Liver (tissue), 9 donors: Measurements from ENCODE around the gene WDFY3. TPM values are rescaled to one million over a fixed set of nuclear protein-coding genes. Genes with fewer than 3 reads are reported as not detected.

ENCODE experiments used
- DNase-seq: peaks from one replicate; pipeline ENCODE4 v3.0.0-alpha.2; 2017; ENCODE audit warnings: low spot score
- H3K27ac ChIP-seq, 2 donors: one replicate each; pipeline ENCODE4 v1.7.0; 2013; ENCODE audit warnings: inconsistent platforms in 2 of 2, low read length in 2 of 2, control low read depth in 1 of 2, low read depth in 1 of 2, mild to moderate bottlenecking in 1 of 2
- H3K27me3 ChIP-seq, 4 donors: one replicate each; pipeline versions ENCODE4 v1.6.1 to v1.7.0; 2013; ENCODE audit warnings: low read length in 3 of 4, inconsistent platforms in 1 of 4, mild to moderate bottlenecking in 1 of 4, moderate library complexity in 1 of 4; ENCODE audit not compliant: control insufficient read depth in 4 of 4, insufficient read depth in 4 of 4
- H3K36me3 ChIP-seq, 4 donors: one replicate each; pipeline versions ENCODE4 v1.6.1 to v1.7.0; 2013; ENCODE audit warnings: low read length in 3 of 4, mild to moderate bottlenecking in 3 of 4, low read depth in 1 of 4, moderate library complexity in 1 of 4; ENCODE audit not compliant: control insufficient read depth in 4 of 4, insufficient read depth in 3 of 4
- H3K4me1 ChIP-seq, 4 donors: one replicate each; pipeline versions ENCODE4 v1.6.1 to v1.7.0; 2013; ENCODE audit warnings: low read length in 3 of 4, mild to moderate bottlenecking in 3 of 4, moderate library complexity in 1 of 4; ENCODE audit not compliant: control insufficient read depth in 4 of 4, insufficient read depth in 4 of 4
- H3K4me3 ChIP-seq, 3 donors: one replicate each; pipeline versions ENCODE4 v1.6.1 to v1.7.0; 2013; ENCODE audit warnings: low read length in 3 of 3, control low read depth in 1 of 3, low read depth in 1 of 3, mild to moderate bottlenecking in 1 of 3
- H3K9ac ChIP-seq, 2 donors: one replicate each; pipeline ENCODE4 v1.7.0; 2013; ENCODE audit warnings: low read length in 2 of 2, mild to moderate bottlenecking in 2 of 2, moderate library complexity in 2 of 2, control low read depth in 1 of 2, low read depth in 1 of 2
- H3K9me3 ChIP-seq, 4 donors: one replicate each; pipeline versions ENCODE4 v1.6.1 to v1.7.0; 2013; ENCODE audit warnings: low read length in 3 of 4; ENCODE audit not compliant: control insufficient read depth in 4 of 4
- ATF3 ChIP-seq: IDR thresholded peaks from 2 replicates; pipeline ENCODE4 v1.6.1; 2016; ENCODE audit warnings: antibody characterized with exemption
- CTCF ChIP-seq: fragments of 150-350 bp; IDR thresholded peaks from 2 replicates; pipeline ENCODE4 v1.5.1; 2017; ENCODE audit warnings: improper control_type of control experiment, low read depth, low read length; ENCODE audit not compliant: missing input control
- EGR1 ChIP-seq, 2 donors: IDR thresholded peaks; 2 replicates each; pipeline ENCODE4 v1.6.1; 2016 to 2018; ENCODE audit warnings: antibody characterized with exemption in 2 of 2, low read depth in 2 of 2
- FOXA2 ChIP-seq: IDR thresholded peaks from 2 replicates; pipeline ENCODE4 v1.6.1; 2016; ENCODE audit warnings: antibody characterized with exemption
- GABPA ChIP-seq, 2 donors: IDR thresholded peaks in 1 of 2; conservative IDR thresholded peaks in 1 of 2; 2 replicates each; pipeline ENCODE4 v1.6.1; 2016; ENCODE audit warnings: antibody characterized with exemption in 2 of 2, mild to moderate bottlenecking in 1 of 2, moderate library complexity in 1 of 2
- HNF4A ChIP-seq, 2 donors: conservative IDR thresholded peaks; 2 replicates each; pipeline ENCODE4 v1.6.1; 2016; ENCODE audit warnings: antibody characterized with exemption in 2 of 2, mild to moderate bottlenecking in 2 of 2
- HNF4G ChIP-seq: IDR thresholded peaks from 2 replicates; pipeline ENCODE4 v1.6.1; 2016; ENCODE audit warnings: antibody characterized with exemption
- JUND ChIP-seq, 2 donors: IDR thresholded peaks; 2 replicates each; pipeline ENCODE4 v1.6.1; 2016; ENCODE audit warnings: antibody characterized with exemption in 2 of 2
- MAX ChIP-seq: IDR thresholded peaks from 2 replicates; pipeline ENCODE4 v1.6.1; 2016; ENCODE audit warnings: antibody characterized with exemption
- NR2F2 ChIP-seq: IDR thresholded peaks from 2 replicates; pipeline ENCODE4 v1.6.1; 2016; ENCODE audit warnings: antibody characterized with exemption
- RAD21 ChIP-seq, 2 donors: IDR thresholded peaks; 2 replicates each; pipeline ENCODE4 v1.6.1; 2016; ENCODE audit warnings: antibody characterized with exemption in 2 of 2, mild to moderate bottlenecking in 2 of 2
- REST ChIP-seq: IDR thresholded peaks from 2 replicates; pipeline ENCODE4 v1.6.1; 2016; ENCODE audit warnings: antibody characterized with exemption, mild to moderate bottlenecking
- RXRA ChIP-seq, 2 donors: IDR thresholded peaks; 2 replicates each; pipeline ENCODE4 v1.6.1; 2017 to 2018; ENCODE audit warnings: antibody characterized with exemption in 2 of 2, mild to moderate bottlenecking in 1 of 2
- SP1 ChIP-seq: IDR thresholded peaks from 2 replicates; pipeline ENCODE4 v1.6.1; 2018; ENCODE audit warnings: antibody characterized with exemption, mild to moderate bottlenecking
- TAF1 ChIP-seq: conservative IDR thresholded peaks from 2 replicates; pipeline ENCODE4 v1.6.1; 2016; ENCODE audit warnings: antibody characterized with exemption, mild to moderate bottlenecking
- YY1 ChIP-seq: IDR thresholded peaks from 2 replicates; pipeline ENCODE4 v1.6.1; 2016; ENCODE audit warnings: antibody characterized with exemption, mild to moderate bottlenecking
- ZBTB33 ChIP-seq: IDR thresholded peaks from 2 replicates; pipeline ENCODE4 v1.6.1; 2016; ENCODE audit warnings: antibody characterized with exemption
- WGBS: extraction: QIAGEN DNeasy Blood & Tissue Kit; methylation state at CpG from one replicate; pipeline ENCODE4 v1.1.7; 2013; 5-methylcytosine and 5-hydroxymethylcytosine counted together
- polyA plus RNA-seq, 2 donors: library from polyadenylated mRNA; stranded (reverse) in 1 of 2; unstranded in 1 of 2; fragments of 200-250 nt in 1 of 2; fragments of >200 nt in 1 of 2; fragmentation: Nextera tagmentation in 1 of 2; extraction: Ambion mirVana in 1 of 2; gene quantifications; one replicate each; pipeline versions ENCODE4 v1.2.1 to v1.2.3, GENCODE V29; 2013 to 2015
- total RNA-seq, 2 donors: library from RNA; depleted of rRNA; stranded (reverse); fragments of >200 nt; gene quantifications; one replicate each; pipeline ENCODE4 v1.2.3, GENCODE V29; 2014
- donor health status: healthy.
- donor health status: healthy.
- donor health status: healthy.
- donor health status: healthy.
- donor health status: healthy.

The WDFY3 gene
- total and polyA plus RNA-seq, 4 donors: 3.2 to 50.5 (median 19.2) TPM

- H3K9ac ChIP-seq: no peak overlapping the region
- no peak for TF ChIP-seq REST
- TF ChIP-seq HNF4A (conservative IDR thresholded peaks at IDR 0.05): no peak
- TF ChIP-seq JUND (IDR thresholded peaks at IDR 0.05): no peak
- TF ChIP-seq MAX: no peak
- no peak for TF ChIP-seq GABPA (IDR thresholded peaks at IDR 0.05 in 1 of 2, conservative IDR thresholded peaks at IDR 0.05 in 1 of 2)
- no peak for TF ChIP-seq EGR1 (IDR thresholded peaks at IDR 0.05; ENCODE audit: low read depth in 2 of 2)
- TF ChIP-seq HNF4G: no peak
- TF ChIP-seq ATF3: no peak
- TF ChIP-seq RAD21 (IDR thresholded peaks at IDR 0.05): no peak
- no peak for TF ChIP-seq TAF1
- no peak for TF ChIP-seq FOXA2
- TF ChIP-seq SP1: no peak
- TF ChIP-seq YY1: no peak
- no peak for TF ChIP-seq ZBTB33
- TF ChIP-seq RXRA (IDR thresholded peaks at IDR 0.05): no peak
- no peak for TF ChIP-seq CTCF
- TF ChIP-seq NR2F2: no peak
- no peak overlapping the region for H3K27ac ChIP-seq
- H3K36me3 ChIP-seq: peaks cover 0 to 3% (median 0%) of the 10 kb centered on the region in 4 donors
- peaks cover 0 to 4% (median 2%) of the 10 kb centered on the region in 4 donors for H3K9me3 ChIP-seq
- H3K4me1 ChIP-seq: peaks cover 0 to 8% (median 4%) of the 10 kb centered on the region in 4 donors
- no peak overlapping the region for H3K4me3 ChIP-seq
- H3K27me3 ChIP-seq: no peaks in the 10 kb centered on the region
- DNase-seq: no peak
Observed at GRCh38 chr4:84940960-84941359, 25.5 kb downstream of the WDFY3 start.

GRCh38 chr4:84939113-84939512 lies 27.4 kb downstream of the WDFY3 start:
- no peak overlapping the region for H3K4me3 ChIP-seq
- TF ChIP-seq HNF4A (conservative IDR thresholded peaks at IDR 0.05): no peak
- TF ChIP-seq SP1: no peak
- no peak for TF ChIP-seq HNF4G
- TF ChIP-seq GABPA (IDR thresholded peaks at IDR 0.05 in 1 of 2, conservative IDR thresholded peaks at IDR 0.05 in 1 of 2): no peak
- no peak for TF ChIP-seq EGR1 (IDR thresholded peaks at IDR 0.05; ENCODE audit: low read depth in 2 of 2)
- TF ChIP-seq REST: no peak
- TF ChIP-seq ATF3: no peak
- TF ChIP-seq MAX: no peak
- H3K9ac ChIP-seq: no peak overlapping the region
- no peak for DNase-seq
- H3K36me3 ChIP-seq: no peaks in the 10 kb centered on the region
- H3K9me3 ChIP-seq: peaks cover 0 to 4% (median 2%) of the 10 kb centered on the region in 4 donors
- 96% methylated on average over 6 of the region's 6 CpGs for WGBS
- H3K27me3 ChIP-seq: no peaks in the 10 kb centered on the region
- H3K27ac ChIP-seq: no peak overlapping the region
- H3K4me1 ChIP-seq: peaks cover 0 to 8% (median 4%) of the 10 kb centered on the region in 4 donors
